CD4-positive, alpha-beta T cell treated with Interleukin-4 for 1 hour (primary cell): ENCODE measurements around the gene PRSS16.
"Not testable (repeated sequence)": the region's sequence is repeated elsewhere in the genome, so short reads cannot be mapped to it uniquely, and the experiment has no call there.

Experiments used
- DNase-seq, 2 donors: peaks; one replicate each; pipeline ENCODE4 v3.0.0-alpha.2; 2020 to 2022

Gene PRSS16

DNA sequence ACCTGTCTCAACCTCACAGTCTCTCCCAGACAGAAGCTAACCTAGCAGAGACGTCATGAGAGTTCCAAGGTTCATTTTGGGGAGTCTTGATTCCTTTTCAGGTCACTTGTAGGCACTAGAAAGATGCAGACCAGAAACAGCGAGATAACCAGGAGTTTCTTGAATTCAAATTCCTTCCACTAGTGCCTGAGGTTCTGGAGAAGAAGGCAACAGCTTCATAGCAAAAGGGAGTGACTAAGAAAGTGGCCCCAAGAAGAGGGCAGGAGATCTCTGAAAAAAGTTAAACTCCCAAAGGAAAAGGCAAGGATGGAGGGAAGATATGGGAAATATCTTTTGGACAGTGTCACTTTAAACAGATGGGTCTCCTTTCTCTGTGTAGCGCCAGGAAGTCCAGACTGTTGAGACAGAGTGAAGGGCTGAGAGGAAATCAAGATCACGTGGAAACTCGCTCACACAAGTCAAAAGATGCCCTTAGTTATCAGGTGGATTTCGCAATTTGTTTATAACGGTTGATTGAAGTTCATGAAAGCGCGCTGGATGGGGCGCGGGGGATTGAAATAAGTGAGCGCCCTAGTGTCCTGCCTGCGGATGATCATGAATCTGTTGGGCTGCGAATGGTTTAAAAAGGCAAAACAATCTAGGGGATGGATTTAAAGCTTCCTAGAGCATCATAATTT is 4.8 kb upstream of the PRSS16 start:
- DNase-seq, result no peak

DNA sequence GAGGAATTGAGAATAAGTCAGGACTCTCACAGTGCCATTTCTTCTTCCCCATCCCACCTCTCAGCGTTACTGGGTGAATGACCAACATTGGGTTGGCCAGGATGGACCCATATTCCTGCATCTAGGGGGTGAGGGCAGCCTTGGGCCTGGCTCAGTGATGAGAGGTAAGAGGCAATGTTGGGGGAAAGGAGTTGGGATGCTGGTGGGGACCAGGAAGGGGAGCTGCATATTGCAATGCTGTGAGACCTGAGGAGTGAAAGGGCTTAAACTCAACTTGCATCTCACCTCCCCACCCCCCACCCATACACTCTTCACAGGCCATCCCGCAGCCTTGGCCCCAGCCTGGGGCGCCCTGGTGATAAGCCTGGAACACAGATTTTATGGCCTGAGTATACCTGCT is 1.3 kb downstream of the PRSS16 start:
- no peak for DNase-seq

DNA sequence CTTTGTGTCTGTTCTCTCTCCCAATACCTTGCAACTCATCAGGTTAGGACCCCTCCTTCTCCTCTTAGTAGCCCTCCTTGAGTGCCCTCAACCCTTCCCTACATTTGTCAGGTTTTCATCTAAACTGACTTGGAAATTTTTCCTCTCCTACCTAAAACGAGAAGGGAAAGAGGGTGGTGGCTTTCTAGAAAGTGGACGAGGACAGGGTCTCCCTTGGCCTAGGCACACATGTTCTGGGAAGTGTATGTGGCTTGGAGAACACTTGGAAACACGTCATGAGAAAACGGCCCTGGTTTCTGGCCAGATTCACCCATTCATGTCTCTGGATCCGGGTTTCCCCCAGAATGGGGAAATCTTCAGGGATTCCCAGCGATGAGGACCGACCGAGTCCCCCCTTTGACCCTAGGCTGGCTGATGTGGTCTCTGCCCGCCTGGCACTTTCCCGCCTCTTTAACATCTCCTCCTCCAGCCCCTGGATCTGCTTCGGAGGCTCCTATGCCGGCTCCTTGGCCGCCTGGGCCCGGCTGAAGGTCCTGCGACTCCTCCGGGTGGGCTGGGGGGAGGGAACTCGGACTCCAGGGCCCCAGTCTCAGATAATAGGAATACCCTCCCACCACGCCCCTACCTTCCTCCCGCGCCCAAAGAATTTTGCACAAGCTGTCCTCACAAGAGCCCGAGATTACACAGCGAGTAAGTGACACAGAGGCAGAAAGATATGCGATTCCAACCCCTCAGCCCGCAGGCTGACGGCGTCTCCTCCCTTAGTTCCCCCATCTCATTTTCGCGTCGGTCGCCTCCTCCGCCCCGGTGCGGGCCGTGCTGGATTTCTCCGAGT is 3.0 kb downstream of the PRSS16 start:
- DNase-seq, result no peak

DNA sequence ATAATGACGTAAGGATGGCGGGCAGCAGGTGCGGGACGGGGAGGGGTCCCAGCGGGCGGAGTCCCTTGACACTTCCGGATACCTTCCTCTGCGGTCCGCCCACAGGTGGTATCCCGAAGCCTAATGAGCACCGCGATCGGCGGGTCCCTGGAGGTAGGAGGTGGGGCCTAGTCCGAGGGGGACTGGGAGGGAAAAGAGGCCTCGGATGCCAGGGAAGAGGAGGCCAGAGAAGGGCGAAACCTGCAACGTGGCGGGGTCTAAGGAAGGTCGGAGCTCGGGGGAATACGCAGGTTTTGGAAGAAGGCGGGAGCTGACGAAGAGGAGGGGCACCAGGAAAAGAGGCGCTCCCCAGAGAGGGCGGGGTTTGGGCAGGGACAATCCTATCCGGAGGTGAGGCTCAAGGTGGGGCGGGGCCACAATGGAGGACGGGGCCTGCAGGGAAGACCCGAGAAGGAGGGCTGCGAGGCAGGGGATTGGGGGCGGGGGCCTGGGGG is 3.7 kb downstream of the PRSS16 start:
- peak; percentile 39 to 69 for DNase-seq

DNA sequence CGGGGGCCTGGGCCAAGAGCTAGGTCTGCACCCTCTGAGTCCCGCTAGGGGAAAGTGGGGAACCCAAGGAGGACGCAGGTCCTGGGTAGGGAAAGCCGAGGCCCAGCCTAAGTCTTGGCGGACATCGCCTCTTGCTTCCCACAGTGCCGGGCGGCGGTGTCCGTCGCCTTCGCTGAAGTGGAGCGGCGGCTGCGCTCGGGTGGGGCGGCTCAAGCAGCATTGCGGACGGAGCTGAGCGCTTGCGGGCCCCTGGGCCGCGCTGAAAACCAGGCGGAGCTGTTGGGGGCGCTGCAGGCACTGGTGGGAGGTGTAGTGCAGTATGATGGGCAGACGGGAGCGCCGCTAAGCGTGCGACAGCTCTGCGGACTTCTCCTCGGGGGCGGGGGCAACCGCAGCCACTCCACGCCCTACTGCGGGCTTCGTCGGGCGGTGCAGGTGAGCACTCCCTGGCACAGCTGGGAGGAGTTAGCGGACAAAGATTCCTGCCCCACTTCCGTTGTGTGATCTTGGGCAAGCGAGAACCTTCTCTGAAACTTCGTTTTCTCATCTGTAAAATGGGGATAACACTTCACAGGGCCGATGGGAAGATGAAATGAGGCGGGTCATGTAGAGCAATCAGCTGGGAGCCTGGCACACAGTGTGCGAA is 4.2 kb downstream of the PRSS16 start:
- peak; percentile 60 to 73 for DNase-seq

DNA sequence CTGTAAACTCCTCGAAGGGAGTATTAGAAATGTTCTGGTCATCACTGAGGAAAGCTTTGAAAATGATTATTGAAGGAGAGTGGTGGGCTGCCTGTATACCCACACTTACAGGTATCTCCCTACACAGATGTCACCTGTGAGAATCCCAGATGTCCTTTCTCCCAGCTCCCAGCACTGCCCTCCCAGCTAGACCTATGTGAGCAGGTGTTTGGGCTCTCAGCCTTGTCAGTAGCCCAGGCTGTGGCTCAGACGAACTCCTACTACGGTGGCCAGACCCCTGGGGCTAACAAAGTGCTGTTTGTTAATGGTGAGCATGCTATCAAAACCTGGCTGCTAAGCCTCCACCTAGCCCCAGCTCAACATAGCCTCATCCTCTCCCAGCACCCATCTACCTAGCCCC is 7.1 kb downstream of the PRSS16 start:
- no peak for DNase-seq

DNA sequence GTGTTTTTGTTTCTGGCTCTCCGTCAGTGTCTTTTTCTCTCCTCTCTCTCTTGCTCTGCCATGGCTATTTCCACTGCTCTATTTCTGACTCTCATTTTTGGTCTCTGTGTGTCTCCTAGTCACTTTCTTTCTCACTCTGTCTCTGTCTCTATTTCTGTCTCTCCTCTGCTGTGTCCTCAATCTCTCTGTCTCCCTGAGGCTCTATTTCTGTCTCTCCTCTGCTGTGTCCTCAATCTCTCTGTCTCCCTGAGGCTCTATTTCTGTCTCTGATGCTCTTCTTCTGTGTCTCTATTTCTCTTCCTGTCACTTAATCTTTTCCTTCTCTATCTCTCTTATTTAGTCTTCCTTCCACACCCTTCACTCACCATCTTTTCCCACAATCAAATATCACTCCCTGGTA is 8.4 kb downstream of the PRSS16 start:
- DNase-seq, result no peak

DNA sequence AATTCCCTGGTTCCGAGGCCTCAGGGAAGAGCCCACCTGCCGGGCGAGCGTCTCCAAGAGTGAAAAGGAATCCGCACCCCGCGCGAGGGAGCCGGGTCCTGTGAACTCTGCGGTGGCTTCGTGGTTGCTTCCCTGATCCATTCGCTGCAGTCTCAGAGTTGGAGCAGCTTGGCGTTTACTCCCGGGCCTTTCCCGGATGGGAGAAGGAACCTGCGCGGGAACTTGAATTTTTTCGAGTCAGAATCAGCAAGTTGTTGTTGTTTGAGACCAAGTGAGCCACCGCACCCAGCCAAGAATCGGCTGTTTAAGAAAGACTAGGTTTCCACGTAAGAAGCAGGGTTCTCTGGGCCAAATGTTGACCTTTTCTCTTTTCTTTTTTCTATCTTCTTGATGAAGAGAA is 12.9 kb downstream of the PRSS16 start:
- no peak for DNase-seq

DNA sequence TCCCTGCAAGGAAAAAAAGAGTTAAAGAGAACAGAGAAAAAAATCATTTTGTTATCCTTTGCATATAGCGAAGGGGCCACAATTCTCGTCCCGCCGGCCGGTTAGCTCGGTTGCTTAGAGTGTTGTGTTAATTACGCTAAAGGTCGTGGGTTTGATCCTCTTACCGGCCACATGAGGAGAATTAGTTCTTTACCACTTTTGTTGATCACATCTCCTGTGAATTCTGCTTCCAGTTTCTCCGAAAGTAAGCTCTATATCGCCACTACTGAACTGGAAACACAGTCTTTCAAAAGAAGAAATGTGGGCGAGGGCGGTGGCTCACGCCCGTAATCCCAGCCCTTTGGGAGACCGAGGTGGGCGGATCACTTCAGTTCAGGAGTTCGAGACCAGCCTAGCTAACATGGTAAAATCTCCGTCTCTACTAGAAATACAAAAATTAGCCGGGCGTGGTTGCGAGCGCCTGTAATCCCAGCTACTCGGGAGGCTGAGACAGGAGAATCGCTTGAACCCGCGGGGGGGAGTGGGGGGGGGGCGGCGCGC is 13.4 kb downstream of the PRSS16 start:
- no peak for DNase-seq

DNA sequence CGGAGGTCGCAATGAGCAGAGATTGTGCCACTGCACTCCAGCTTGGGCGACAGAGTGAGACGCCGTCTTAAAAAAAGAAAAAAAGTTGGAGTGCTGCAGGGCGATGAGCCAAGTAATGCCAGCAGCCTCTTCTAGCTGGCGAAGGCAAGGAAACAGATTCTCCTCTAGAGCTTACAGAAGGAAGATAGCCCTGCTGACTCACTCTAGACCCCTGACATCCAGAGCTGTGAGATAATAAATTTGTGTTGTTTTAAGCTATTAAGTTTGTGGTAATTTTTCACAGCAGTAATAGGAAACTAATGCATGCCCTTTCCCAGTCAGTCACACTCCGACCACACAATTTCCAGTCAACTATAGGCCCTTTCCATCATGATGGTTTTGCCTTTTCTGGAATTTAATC is 16.4 kb downstream of the PRSS16 start:
- DNase-seq, result no peak

DNA sequence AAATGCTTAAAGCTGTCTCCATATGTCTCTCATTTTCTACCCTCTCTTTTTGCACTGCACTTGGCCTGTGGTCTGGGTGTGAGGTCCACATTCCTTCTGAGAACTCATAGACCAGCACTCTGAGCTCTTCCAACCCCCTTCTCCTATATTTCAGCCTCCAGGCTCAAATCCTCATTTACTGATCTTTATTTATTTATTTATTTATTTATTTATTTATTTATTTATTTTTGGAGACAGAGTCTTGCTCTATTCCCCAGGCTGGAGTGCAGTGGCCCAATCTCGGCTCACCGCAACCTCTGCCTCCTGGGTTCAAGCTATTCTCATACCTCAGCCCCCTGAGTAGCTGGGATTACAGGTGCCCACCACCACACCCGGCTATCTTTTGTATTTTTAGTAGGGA is 19.5 kb downstream of the PRSS16 start:
- not testable (repeated sequence) for DNase-seq

DNA sequence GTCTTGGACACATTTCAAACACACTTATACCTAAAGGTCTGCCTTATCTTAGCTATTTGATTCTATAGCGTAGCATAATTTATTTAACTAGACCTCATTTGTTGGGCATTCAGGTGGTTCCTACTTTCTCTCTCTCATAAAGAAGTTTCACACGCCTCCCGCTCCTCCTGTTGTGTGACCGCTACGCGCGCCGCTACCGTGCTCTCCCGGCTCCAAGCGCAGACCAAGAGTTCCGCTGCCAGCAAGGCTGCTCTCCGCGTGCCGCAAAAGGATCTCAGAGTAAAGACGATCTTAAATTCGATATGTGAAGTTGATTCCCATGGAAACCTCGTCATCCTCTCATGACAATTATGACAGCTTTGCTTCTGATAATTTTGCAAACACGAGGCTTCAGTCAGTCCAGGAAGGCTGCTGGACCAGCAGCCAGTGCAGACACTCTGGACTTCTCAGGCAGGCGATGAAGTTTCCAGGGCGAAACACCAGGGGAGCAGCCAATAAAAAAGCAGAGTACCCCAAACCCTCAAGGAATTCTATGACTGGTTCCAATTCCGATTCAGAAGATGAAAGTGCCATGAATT is 20.4 kb downstream of the PRSS16 start:
- DNase-seq, result no peak

DNA sequence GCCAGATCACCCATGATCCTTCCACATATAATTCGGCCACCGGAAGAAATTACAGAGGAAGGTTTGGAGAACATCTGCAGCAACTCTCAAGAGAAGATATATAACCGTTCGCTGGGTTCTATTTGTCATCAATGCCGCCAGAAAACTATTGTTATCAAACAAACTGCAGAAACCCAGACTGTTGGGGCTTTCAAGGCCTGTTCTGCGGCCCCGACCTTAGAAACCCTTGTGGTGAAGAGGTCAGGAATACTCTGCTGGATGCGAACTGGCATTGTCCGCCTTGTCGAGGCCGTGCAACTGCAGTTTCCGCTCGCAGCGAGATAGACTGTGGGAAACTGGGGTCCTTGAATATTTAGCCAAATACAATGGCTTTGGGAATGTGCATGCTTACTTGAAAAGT is 21.3 kb downstream of the PRSS16 start:
- DNase-seq, result no peak

DNA sequence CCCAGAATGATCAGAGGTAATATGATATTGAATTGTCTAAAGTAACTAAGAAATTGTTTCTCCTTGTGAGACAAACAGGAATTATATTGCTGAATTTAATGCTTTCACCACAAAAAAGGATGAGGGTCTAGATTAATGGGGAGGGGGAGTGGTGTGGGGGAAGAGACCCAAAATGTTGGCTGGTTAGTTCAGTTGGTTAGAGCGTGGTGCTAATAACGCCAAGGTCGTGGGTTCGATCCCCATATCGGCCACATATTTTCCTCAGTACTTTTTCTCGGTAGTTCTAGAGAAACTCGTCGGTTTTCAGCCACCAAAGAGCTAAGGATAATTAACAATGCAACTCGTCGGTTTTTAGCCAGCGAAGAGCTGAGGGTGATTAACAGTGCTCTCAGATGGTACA is 26.3 kb downstream of the PRSS16 start:
- DNase-seq, result no peak

DNA sequence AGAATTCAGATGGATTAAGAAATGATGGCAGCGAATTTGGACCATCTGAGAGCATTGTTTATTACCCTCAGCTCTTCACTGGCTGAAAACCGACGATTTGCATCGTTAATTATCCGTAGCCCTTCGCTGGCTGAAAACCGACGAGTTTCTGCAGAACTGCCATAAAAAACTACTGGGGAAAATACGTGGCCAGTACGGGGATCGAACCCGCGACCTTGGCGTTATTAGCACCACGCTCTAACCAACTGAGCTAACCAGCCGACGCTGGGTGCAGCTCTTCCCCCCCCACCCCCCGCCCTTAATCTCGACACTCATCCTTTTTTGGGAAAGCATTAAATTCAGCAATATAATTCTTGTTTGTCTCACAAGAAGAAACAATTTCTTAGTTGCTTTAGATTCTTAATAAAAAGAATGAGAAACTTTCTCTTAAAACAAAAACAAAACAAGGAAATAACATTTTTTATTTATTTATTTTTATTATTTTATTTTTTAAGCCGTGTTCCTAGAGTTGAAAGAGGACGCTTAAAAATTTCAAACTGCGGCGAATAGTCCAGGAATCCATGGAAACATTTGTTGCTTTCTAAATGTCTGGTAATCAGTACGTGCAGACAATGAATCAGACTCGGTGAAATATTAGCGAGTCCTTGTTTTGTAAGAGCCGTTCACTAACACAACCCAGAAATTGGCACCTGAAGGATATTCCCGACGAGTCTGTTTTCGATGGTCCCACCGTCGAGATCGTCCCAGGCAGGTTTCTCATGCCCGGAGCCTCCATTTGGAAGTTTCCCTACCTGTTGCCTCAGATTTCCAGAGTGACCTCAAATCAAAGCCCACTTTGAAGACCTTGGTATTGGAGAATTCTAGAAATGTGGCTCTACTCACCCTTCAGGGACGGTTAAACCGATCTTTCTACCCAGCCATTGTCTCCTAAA is 27.8 kb downstream of the PRSS16 start:
- DNase-seq, result no peak

DNA sequence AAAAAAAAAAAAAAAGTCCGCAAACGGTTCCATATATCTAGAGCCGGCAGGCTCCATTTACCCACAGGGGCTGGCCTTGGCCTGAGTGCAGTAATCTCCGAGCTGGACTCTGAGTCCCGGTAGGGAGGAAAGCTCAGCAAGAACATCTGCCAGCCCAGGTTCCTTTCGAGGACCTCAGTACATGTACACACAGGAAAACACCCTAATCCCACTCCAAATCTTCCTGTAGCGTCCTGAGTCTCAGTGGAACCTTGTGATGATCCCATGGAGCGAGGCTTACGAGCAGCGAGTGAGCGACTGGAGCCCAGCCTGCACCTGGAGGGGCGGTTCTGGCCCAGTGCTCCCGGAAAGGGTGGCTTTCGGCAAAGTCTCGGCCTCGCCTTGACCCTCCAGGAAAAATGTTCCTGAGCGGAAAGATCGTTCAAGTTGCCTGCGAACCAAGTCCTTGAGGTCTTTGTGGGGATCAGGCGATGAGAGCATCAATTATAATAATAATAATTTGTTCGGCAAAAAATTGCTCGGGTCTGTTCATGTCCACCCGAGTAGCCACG is 32.1 kb downstream of the PRSS16 start:
- DNase-seq, result no peak

DNA sequence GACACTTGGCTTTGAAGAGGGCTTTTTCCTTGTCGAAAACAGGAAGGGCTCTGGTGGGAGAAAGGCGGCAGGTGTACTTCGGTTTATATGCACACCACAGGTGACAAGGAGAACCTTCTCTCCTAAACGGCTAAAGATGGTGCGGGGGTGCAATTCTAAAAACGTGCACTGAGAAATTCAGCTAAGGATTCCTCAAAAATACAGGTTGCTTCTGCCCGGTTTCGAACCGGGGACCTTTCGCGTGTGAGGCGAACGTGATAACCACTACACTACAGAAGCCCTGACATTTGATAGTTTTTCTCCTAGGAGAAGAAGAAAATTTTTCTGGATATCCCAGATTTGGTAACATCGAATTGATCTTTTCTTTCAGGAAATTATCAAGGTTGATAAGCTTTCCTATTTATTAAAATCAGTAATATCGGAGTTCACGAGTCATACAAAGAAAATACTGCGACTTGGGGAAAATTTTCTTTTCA is 32.6 kb downstream of the PRSS16 start:
- DNase-seq, result peak in 1 of 2 donors; percentile 29

DNA sequence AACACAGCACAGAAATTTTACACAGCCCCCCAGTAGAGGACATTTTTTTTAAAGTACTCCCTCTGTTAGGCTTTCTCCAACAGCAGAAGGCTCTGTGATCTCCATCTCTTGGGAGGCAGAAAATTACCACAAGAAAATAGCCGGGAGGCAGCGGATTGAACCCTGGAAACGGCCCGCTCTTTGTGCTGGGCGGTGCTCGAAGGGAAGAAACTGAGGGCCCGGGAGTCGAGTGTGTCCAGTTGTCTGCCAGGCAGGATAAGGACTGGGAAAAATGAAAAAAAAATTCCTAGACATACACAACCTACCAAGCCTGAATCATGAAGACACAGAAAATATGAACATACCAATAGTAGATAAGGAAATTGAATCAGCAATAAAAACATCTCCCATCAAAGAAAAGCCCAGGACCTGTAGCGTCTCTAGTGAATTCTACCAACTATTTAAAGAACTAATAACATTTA is 33.1 kb downstream of the PRSS16 start:
- DNase-seq, result no peak

DNA sequence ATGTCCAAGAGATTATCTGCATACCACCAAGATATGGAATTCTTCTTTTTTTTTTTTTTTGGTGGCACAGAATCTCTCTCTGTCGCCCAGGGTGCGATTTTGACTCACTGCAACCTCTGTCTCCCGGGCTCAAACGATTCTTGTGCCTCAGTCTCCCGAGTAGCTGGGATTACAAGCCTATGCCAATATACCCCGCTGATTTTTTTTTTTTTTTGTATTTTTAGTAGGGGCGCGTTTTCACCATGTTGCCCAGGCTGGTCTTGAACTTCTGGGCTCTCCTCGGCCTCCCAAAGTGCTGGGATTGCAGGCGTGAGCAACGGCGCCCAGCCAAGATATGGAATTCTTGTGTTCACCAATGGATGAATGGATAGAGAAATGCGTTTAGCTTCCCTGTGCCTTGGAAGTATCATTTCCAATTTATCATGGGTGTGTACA is 33.6 kb downstream of the PRSS16 start:
- no peak for DNase-seq

DNA sequence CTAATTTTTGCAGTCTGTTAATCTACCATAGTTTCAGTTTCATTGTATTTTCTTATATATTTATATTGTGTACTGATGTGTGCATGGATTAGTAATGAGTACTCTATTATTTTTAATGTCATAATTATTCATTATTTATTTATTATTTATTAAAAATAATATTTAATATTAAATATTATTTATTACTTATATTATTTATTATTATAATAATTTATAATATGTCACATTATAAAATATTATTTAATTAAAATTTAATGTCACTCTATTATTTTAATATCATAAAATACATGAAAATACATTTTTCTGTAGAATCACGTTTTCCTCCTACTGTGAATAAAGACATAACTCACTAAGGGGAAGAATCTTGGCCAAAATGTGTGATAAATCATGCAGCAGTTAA is 34.1 kb downstream of the PRSS16 start:
- no peak for DNase-seq

DNA sequence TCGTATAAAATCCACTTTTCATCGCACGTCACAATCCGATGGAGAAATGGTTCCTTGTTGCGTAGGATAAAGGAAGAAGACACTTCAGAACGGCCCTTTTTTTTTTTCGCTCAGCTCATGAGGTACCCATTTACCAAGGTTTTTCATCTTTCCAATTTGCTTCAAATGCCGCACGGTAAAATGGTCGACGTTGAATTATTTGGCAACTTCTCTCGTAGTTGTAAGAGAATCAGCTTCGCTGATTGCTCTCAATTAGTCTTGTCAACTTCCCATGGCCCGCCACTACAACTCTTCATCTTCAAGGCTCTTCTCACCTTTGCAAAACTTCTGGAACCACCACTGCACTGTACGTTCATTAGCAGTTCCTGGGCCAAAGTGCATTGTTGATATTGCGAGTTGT is 35.8 kb downstream of the PRSS16 start:
- peak in 1 of 2 donors; percentile 21 for DNase-seq
